Measurements from ENCODE around the gene TEX101.

Gene TEX101

DNA sequence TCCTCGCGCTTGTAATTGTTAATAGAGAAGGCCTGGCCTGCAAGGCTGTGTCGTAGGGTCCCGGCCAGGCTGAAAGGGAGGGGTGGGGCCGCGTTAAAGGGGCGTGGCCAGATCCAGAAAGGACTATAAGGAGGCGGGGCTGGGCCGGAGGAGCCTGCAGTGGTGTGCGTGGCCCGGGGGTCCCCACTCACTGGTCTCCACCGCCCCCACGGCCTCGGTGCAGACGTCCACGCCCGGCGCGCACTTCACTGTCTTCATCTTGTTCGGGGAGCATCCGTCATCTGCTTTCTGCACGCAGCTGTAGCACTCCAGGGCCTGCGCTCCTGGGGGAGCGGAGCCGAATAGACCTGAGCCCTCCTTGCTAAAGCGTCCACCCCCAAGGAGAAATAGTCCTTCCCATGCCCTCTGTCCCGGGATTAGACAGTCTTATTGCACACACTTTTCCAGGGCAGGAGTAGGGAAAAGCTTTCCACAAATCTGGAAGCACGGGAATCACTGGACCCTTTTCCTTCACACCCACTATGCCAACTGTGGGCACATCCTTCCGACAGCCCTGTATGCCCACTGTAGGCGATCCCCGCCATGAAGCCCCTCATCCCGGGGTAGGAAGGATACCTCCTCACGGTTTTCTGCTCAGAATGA, 49.6 kb downstream of the TEX101 start:
- TF ChIP-seq, protein P1, sequence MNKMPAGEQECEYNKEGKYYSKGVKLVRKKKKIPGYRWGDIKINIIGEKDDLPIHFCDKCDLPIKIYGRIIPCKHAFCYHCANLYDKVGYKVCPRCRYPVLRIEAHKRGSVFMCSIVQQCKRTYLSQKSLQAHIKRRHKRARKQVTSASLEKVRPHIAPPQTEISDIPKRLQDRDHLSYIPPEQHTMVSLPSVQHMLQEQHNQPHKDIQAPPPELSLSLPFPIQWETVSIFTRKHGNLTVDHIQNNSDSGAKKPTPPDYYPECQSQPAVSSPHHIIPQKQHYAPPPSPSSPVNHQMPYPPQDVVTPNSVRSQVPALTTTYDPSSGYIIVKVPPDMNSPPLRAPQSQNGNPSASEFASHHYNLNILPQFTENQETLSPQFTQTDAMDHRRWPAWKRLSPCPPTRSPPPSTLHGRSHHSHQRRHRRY (tag by site-specific recombination; IDR thresholded peaks at IDR 0.05), result no peak
- TF ChIP-seq ZNF544 (tag by site-specific recombination; IDR thresholded peaks at IDR 0.05) (no peak), ZNF394 (tag by site-specific recombination; IDR thresholded peaks at IDR 0.05; ENCODE audit: borderline replicate concordance) (no peak), ZNF2 (tag by site-specific recombination; IDR thresholded peaks at IDR 0.05) (no peak; the same call in 1 of the 2 replicates), ZNF138 (tag by site-specific recombination; IDR thresholded peaks at IDR 0.05; ENCODE audit: borderline replicate concordance) (no peak), ZNF777 (tag by site-specific recombination; IDR thresholded peaks at IDR 0.05; ENCODE audit: borderline replicate concordance) (no peak), ZNF521 (tag by site-specific recombination; IDR thresholded peaks at IDR 0.05) (no peak), YY1 (tag by site-specific recombination; IDR thresholded peaks at IDR 0.05) (no peak), ZBTB48 (tag by site-specific recombination; IDR thresholded peaks at IDR 0.05) (peak; percentile 35; the same call in 1 of the 2 replicates), ZFP69B (tag by site-specific recombination; IDR thresholded peaks at IDR 0.05) (peak; percentile 78; the same call in 1 of the 2 replicates), KLF10 (tag by site-specific recombination; IDR thresholded peaks at IDR 0.05) (no peak), IKZF3 (tag by site-specific recombination; IDR thresholded peaks at IDR 0.05) (peak; percentile 74), ZNF133 (tag by site-specific recombination; IDR thresholded peaks at IDR 0.05) (0 out of 2 replicates have a peak, but pooled peaks have one; percentile 9), KLF9 (tag by site-specific recombination; IDR thresholded peaks at IDR 0.05; ENCODE audit: low read depth) (0 out of 2 replicates have a peak, but pooled peaks have one; percentile 1), ZNF341 (tag by site-specific recombination; IDR thresholded peaks at IDR 0.05; ENCODE audit: low read depth) (peak; percentile 7; the same call in 1 of the 2 replicates), ZNF596 (tag by site-specific recombination; IDR thresholded peaks at IDR 0.05) (no peak), FEZF1 (tag by site-specific recombination; IDR thresholded peaks at IDR 0.05) (no peak), YY2 (tag by site-specific recombination; IDR thresholded peaks at IDR 0.05) (0 out of 2 replicates have a peak, but pooled peaks have one; percentile 37)
- TF ChIP-seq, protein P2, sequence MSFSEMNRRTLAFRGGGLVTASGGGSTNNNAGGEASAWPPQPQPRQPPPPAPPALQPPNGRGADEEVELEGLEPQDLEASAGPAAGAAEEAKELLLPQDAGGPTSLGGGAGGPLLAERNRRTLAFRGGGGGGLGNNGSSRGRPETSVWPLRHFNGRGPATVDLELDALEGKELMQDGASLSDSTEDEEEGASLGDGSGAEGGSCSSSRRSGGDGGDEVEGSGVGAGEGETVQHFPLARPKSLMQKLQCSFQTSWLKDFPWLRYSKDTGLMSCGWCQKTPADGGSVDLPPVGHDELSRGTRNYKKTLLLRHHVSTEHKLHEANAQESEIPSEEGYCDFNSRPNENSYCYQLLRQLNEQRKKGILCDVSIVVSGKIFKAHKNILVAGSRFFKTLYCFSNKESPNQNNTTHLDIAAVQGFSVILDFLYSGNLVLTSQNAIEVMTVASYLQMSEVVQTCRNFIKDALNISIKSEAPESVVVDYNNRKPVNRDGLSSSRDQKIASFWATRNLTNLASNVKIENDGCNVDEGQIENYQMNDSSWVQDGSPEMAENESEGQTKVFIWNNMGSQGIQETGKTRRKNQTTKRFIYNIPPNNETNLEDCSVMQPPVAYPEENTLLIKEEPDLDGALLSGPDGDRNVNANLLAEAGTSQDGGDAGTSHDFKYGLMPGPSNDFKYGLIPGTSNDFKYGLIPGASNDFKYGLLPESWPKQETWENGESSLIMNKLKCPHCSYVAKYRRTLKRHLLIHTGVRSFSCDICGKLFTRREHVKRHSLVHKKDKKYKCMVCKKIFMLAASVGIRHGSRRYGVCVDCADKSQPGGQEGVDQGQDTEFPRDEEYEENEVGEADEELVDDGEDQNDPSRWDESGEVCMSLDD (tag by site-specific recombination; IDR thresholded peaks at IDR 0.05), result 0 out of 2 replicates have a peak, but pooled peaks have one; percentile 8
- TF ChIP-seq, protein P3, sequence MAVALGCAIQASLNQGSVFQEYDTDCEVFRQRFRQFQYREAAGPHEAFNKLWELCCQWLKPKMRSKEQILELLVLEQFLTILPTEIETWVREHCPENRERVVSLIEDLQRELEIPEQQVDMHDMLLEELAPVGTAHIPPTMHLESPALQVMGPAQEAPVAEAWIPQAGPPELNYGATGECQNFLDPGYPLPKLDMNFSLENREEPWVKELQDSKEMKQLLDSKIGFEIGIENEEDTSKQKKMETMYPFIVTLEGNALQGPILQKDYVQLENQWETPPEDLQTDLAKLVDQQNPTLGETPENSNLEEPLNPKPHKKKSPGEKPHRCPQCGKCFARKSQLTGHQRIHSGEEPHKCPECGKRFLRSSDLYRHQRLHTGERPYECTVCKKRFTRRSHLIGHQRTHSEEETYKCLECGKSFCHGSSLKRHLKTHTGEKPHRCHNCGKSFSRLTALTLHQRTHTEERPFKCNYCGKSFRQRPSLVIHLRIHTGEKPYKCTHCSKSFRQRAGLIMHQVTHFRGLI (tag by site-specific recombination; IDR thresholded peaks at IDR 0.05), result 0 out of 2 replicates have a peak, but pooled peaks have one; percentile 32
- TF ChIP-seq, protein P4, sequence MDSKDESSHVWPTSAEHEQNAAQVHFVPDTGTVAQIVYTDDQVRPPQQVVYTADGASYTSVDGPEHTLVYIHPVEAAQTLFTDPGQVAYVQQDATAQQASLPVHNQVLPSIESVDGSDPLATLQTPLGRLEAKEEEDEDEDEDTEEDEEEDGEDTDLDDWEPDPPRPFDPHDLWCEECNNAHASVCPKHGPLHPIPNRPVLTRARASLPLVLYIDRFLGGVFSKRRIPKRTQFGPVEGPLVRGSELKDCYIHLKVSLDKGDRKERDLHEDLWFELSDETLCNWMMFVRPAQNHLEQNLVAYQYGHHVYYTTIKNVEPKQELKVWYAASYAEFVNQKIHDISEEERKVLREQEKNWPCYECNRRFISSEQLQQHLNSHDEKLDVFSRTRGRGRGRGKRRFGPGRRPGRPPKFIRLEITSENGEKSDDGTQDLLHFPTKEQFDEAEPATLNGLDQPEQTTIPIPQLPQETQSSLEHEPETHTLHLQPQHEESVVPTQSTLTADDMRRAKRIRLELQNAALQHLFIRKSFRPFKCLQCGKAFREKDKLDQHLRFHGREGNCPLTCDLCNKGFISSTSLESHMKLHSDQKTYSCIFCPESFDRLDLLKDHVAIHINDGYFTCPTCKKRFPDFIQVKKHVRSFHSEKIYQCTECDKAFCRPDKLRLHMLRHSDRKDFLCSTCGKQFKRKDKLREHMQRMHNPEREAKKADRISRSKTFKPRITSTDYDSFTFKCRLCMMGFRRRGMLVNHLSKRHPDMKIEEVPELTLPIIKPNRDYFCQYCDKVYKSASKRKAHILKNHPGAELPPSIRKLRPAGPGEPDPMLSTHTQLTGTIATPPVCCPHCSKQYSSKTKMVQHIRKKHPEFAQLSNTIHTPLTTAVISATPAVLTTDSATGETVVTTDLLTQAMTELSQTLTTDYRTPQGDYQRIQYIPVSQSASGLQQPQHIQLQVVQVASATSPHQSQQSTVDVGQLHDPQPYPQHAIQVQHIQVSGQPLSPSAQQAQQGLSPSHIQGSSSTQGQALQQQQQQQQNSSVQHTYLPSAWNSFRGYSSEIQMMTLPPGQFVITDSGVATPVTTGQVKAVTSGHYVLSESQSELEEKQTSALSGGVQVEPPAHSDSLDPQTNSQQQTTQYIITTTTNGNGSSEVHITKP (tag by site-specific recombination; IDR thresholded peaks at IDR 0.05), result peak; percentile 99
- TF ChIP-seq, protein P5, sequence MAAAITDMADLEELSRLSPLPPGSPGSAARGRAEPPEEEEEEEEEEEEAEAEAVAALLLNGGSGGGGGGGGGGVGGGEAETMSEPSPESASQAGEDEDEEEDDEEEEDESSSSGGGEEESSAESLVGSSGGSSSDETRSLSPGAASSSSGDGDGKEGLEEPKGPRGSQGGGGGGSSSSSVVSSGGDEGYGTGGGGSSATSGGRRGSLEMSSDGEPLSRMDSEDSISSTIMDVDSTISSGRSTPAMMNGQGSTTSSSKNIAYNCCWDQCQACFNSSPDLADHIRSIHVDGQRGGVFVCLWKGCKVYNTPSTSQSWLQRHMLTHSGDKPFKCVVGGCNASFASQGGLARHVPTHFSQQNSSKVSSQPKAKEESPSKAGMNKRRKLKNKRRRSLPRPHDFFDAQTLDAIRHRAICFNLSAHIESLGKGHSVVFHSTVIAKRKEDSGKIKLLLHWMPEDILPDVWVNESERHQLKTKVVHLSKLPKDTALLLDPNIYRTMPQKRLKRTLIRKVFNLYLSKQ (tag by site-specific recombination; IDR thresholded peaks at IDR 0.05; ENCODE audit: borderline replicate concordance), result no peak
- TF ChIP-seq, protein P6, sequence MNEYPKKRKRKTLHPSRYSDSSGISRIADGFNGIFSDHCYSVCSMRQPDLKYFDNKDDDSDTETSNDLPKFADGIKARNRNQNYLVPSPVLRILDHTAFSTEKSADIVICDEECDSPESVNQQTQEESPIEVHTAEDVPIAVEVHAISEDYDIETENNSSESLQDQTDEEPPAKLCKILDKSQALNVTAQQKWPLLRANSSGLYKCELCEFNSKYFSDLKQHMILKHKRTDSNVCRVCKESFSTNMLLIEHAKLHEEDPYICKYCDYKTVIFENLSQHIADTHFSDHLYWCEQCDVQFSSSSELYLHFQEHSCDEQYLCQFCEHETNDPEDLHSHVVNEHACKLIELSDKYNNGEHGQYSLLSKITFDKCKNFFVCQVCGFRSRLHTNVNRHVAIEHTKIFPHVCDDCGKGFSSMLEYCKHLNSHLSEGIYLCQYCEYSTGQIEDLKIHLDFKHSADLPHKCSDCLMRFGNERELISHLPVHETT (tag by site-specific recombination; IDR thresholded peaks at IDR 0.05), result no peak
- peaks cover 13% of the 10 kb centered on the region; the same call in 1 of the 2 replicates for H3K4me1 ChIP-seq (ENCODE audit: control insufficient read depth, insufficient read depth, low read length)
- CTCF ChIA-PET, result interaction anchor here (0.6 to 12.2 kb wide), 9 partner anchors 17 to 302 kb away, joined by 3 to 180 read pairs (median 6); no protein-coding TSS in a partner anchor
- H3K36me3 ChIP-seq (ENCODE audit: control insufficient read depth in 2 of 2, insufficient read depth in 1 of 2, low read length in 2 of 2), result no peaks in the 10 kb centered on the region
- H3K4me3 ChIP-seq (ENCODE audit: low read depth, low read length), result peak overlapping the region; percentile 64
- peak overlapping the region; percentile 48; the same call in 1 of the 2 replicates for H3K27ac ChIP-seq (ENCODE audit: extremely low read depth, low read depth, low read length)
- POLR2A ChIA-PET, result interaction anchor here (0.5 to 2.4 kb wide), 17 partner anchors 9 to 471 kb away, joined by 3 to 30 read pairs (median 8); partner anchors contain the start of genes ETHE1, PHLDB3, ZNF45 and ZNF575
- no peaks in the 10 kb centered on the region for H3K9me3 ChIP-seq (ENCODE audit: control insufficient read depth, insufficient read depth, low read depth, low read length)

Data from HEK293 (cell line).